ENCODE measurements around the gene CTNND2. TPM values are rescaled to one million over a fixed set of nuclear protein-coding genes. Genes with fewer than 3 reads are reported as not detected.

The CTNND2 gene
- total and polyA plus RNA-seq, 8 donors = 9.2 to 62.8 (median 43.7) TPM

DNA sequence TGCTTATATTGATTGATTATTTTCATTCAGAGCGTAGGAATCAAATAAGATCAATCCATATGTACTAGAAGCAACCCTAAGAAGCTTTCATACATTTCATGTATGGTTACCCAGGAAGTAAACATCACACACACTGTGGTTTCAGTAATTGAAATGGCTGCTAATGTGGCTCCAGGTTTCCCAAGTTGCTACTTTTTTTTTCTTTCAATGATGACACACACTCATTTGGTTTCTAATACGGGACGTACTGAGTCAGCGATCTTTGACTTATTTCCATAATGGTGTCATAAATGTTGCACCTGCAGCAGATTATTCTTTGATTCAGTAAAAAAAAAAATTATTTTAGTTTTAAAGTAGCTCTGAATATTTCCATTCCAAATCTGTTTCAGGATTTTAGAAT is 248.6 kb downstream of the CTNND2 start:
- H3K4me3 ChIP-seq = no peak overlapping the region
- FAIRE-seq (no peak), DNase-seq (no peak), ATAC-seq (no peak)
- 96 to 98% methylated on average over 4 of the region's 4 CpGs for WGBS, 2 donors
- H3K36me3 ChIP-seq = no peaks in the 10 kb centered on the region
- H3K27me3 ChIP-seq = no peaks in the 10 kb centered on the region
- no peaks in the 10 kb centered on the region for H3K4me1 ChIP-seq
- intact Hi-C loops (cut with DNase I) = no loop called here
- no peak overlapping the region for H3K27ac ChIP-seq
- TF ChIP-seq, protein P1, sequence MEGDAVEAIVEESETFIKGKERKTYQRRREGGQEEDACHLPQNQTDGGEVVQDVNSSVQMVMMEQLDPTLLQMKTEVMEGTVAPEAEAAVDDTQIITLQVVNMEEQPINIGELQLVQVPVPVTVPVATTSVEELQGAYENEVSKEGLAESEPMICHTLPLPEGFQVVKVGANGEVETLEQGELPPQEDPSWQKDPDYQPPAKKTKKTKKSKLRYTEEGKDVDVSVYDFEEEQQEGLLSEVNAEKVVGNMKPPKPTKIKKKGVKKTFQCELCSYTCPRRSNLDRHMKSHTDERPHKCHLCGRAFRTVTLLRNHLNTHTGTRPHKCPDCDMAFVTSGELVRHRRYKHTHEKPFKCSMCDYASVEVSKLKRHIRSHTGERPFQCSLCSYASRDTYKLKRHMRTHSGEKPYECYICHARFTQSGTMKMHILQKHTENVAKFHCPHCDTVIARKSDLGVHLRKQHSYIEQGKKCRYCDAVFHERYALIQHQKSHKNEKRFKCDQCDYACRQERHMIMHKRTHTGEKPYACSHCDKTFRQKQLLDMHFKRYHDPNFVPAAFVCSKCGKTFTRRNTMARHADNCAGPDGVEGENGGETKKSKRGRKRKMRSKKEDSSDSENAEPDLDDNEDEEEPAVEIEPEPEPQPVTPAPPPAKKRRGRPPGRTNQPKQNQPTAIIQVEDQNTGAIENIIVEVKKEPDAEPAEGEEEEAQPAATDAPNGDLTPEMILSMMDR (IDR thresholded peaks at IDR 0.05) = no peak
- H3K9me3 ChIP-seq = no peaks in the 10 kb centered on the region

DNA sequence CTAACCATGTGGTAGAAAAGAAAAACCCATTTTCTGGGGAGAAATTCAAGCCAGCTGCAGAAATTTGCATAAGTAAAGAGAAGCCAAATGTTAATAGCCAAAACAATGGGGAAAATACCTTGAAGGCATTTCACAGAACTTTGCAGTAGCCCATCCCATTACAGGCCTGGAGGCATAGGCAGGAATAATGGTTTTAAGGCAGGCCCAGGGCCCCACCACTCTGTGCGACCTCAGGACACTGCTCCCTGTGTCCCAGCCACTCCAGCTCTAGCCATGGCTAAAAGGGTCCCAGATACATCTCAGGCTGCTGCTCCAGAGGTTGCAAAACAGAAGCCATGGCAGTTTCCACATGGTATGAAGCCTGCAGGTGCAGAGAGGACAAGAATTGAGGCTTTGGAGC is 253.3 kb downstream of the CTNND2 start:
- intact Hi-C loops (cut with DNase I) = no loop called here
- 95 to 100% methylated on average over 1 of the region's 1 CpG for WGBS, 2 donors
- Histone ChIP-seq H3K4me3 (no peak overlapping the region), H3K27me3 (no peaks in the 10 kb centered on the region), H3K27ac (no peak overlapping the region), H3K9me3 (no peaks in the 10 kb centered on the region), H3K4me1 (no peaks in the 10 kb centered on the region), H3K36me3 (no peaks in the 10 kb centered on the region)
- FAIRE-seq (no peak), DNase-seq (no peak), ATAC-seq (no peak)
- TF ChIP-seq, protein P1 (IDR thresholded peaks at IDR 0.05) = no peak

DNA sequence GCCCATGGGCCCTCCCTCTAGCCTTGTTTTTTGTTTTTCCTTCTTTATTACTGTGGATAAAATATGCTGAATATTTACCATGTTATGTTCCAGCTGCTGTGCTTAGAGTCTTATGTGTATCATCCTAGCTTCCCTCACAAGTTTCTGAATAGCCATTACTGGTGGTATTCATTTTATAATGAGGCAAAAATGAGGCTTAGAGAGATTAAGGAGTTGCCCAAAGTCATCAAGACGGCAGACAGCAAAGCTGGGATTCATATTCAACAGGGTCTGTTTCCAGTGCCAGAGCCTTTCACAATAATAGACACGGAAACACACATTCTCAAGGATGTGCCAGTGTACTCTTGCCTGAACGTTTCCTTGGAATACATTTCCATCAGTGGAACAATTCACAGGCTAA is 258.1 kb downstream of the CTNND2 start:
- intact Hi-C loops (cut with DNase I) = no loop called here
- no peak overlapping the region for H3K27ac ChIP-seq
- H3K36me3 ChIP-seq = no peaks in the 10 kb centered on the region
- no peaks in the 10 kb centered on the region for H3K27me3 ChIP-seq
- no peaks in the 10 kb centered on the region for H3K9me3 ChIP-seq
- FAIRE-seq (no peak), ATAC-seq (no peak), DNase-seq (no peak)
- 61 to 71% methylated on average over 3 of the region's 3 CpGs for WGBS, 2 donors
- TF ChIP-seq, protein P1 (IDR thresholded peaks at IDR 0.05) = no peak
- no peak overlapping the region for H3K4me3 ChIP-seq
- peaks cover 0 to 6% (median 0%) of the 10 kb centered on the region in 3 donors for H3K4me1 ChIP-seq

DNA sequence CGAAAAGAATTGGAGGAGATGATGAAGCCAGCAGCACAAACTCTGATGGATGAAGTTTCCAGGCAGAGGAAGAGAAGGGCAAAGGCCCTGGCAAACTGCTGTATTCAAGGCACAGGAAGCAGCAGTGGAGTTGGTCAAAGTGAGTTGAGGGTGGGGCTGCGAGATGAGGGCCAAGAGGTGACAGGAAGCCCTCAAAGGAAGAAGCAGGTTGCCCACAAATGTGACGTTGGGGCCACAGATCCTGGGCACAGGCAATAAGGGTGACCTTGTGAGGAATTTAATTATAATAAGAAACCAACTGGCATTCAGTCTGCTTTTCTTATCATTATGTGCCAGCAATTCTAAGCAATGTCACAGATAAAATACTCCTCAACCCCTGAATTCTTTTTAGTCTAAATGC is 261.8 kb downstream of the CTNND2 start:
- Histone ChIP-seq H3K27ac (no peak overlapping the region), H3K4me3 (no peak overlapping the region), H3K4me1 (peaks cover 0 to 6% (median 1%) of the 10 kb centered on the region in 3 donors), H3K27me3 (no peaks in the 10 kb centered on the region), H3K36me3 (no peaks in the 10 kb centered on the region), H3K9me3 (no peaks in the 10 kb centered on the region)
- 68 to 71% methylated on average over 3 of the region's 3 CpGs for WGBS, 2 donors
- intact Hi-C loops (cut with DNase I) = no loop called here
- no peak for DNase-seq
- TF ChIP-seq, protein P1 (IDR thresholded peaks at IDR 0.05) = no peak
- ATAC-seq = no peak
- no peak for FAIRE-seq

DNA sequence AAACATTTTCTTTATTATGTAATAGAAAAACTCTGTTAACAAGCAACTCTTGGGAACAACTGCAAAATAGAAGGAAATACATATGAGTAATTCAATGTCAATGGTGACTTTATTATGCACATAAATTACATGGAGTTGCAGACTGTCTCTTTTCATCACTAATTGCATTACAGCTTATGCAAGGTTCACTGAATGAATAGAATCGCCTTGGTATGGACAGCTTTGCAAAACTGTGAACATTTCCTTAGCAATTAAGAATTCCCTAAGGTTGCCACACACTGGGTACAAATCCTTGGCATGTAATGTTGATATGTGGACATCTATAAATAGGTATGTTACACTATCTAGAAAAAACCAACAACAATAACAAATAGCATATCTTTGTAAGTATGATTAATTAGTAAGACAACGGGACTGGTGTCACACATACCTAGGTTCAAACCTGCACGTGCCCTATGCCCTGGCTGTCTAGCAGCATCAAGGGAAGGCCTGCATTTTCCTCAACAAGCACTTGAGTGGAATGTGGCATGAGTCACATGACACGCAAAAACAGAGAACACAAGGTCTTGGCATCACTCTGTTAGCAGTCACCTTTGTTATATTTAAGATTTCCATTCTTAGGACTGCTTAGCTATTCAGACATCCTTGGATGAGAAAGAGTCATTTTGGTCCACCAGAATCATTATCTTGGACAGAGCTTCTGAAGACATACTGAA is 263.9 kb downstream of the CTNND2 start:
- H3K4me1 ChIP-seq = peaks cover 0 to 3% (median 2%) of the 10 kb centered on the region in 3 donors
- DNase-seq (no peak), ATAC-seq (no peak), FAIRE-seq (no peak)
- WGBS, 2 donors = 68 to 74% methylated on average over 4 of the region's 4 CpGs
- H3K36me3 ChIP-seq = no peaks in the 10 kb centered on the region
- intact Hi-C loops (cut with DNase I) = no loop called here
- H3K27ac ChIP-seq = no peak overlapping the region
- no peak overlapping the region for H3K4me3 ChIP-seq
- H3K9me3 ChIP-seq = no peaks in the 10 kb centered on the region
- H3K27me3 ChIP-seq = no peaks in the 10 kb centered on the region
- TF ChIP-seq, protein P1 (IDR thresholded peaks at IDR 0.05) = no peak
